GM18951 (cell line): ENCODE measurements around the gene HMGN2.
A peak's percentile ranks its signal among the peaks of the same experiment; 100 is the strongest.

Experiments
- POLR2A ChIP-seq: IDR thresholded peaks from 4 replicates; pipeline ENCODE4 v1.6.1; 2011; ENCODE audit warnings: mild to moderate bottlenecking; ENCODE audit not compliant: insufficient read length, insufficient read depth; ENCODE audit errors: extremely low read depth
- in situ Hi-C: fragments of 300-500 bp; cut with MboI; formaldehyde crosslinking; loops from one replicate; pipeline ENCODE4 v1.12.0; 2022; ENCODE audit warnings: low sequenced_read_pairs, mixed read lengths, inconsistent platforms; ENCODE audit not compliant: unreplicated experiment

HMGN2 gene

GRCh38 chr1:26469558-26469957 is 2.7 kb upstream of the HMGN2 start:
- in situ Hi-C loops, result no loop called here
- TF ChIP-seq POLR2A, result no peak

GRCh38 chr1:26470878-26471497 is 1.3 kb upstream of the HMGN2 start:
- in situ Hi-C loops, result no loop called here
- no peak for TF ChIP-seq POLR2A

GRCh38 chr1:26471498-26472319 is 531 bp upstream of the HMGN2 start:
- in situ Hi-C loops, result no loop called here
- peak; percentile 32 for TF ChIP-seq POLR2A

- TF ChIP-seq POLR2A, result no peak
- in situ Hi-C loops, result no loop called here
Observed at GRCh38 chr1:26472901-26473845, 933 bp downstream of the HMGN2 start.

GRCh38 chr1:26474818-26475217 is 2.6 kb downstream of the HMGN2 start:
- in situ Hi-C loops, result no loop called here

GRCh38 chr1:26475989-26476388 is 3.7 kb downstream of the HMGN2 start:
- no peak for TF ChIP-seq POLR2A
- in situ Hi-C loops, result no loop called here

More at GRCh38 chr1:26474818-26475217, 2.6 kb downstream of the HMGN2 start:
- TF ChIP-seq POLR2A, result no peak

GRCh38 chr1:26476958-26477357 is 4.7 kb downstream of the HMGN2 start:
- in situ Hi-C loops, result no loop called here
- TF ChIP-seq POLR2A, result no peak

GRCh38 chr1:26477446-26478152 is 5.4 kb downstream of the HMGN2 start:
- TF ChIP-seq POLR2A, result no peak
- in situ Hi-C loops, result no loop called here

- TF ChIP-seq POLR2A, result no peak
- in situ Hi-C loops, result no loop called here
Observed at GRCh38 chr1:26478159-26478558, 5.9 kb downstream of the HMGN2 start.

- TF ChIP-seq POLR2A, result no peak
- in situ Hi-C loops, result no loop called here
Observed at GRCh38 chr1:26478988-26479387, 6.7 kb downstream of the HMGN2 start.

- in situ Hi-C loops, result no loop called here
- TF ChIP-seq POLR2A, result no peak
Observed at GRCh38 chr1:26482921-26483320, 10.7 kb downstream of the HMGN2 start.

GRCh38 chr1:26483980-26484379 is 11.7 kb downstream of the HMGN2 start:
- TF ChIP-seq POLR2A, result no peak
- in situ Hi-C loops, result no loop called here

- in situ Hi-C loops, result no loop called here
- no peak for TF ChIP-seq POLR2A
Observed at GRCh38 chr1:26490155-26490554, 17.9 kb downstream of the HMGN2 start.

GRCh38 chr1:26493267-26493666 is 21.0 kb downstream of the HMGN2 start:
- in situ Hi-C loops, result no loop called here
- TF ChIP-seq POLR2A, result no peak
